ENCODE results near the gene GARNL3.
A peak's percentile ranks its signal among the peaks of the same experiment; 100 is the strongest.

The GARNL3 gene, protein sequence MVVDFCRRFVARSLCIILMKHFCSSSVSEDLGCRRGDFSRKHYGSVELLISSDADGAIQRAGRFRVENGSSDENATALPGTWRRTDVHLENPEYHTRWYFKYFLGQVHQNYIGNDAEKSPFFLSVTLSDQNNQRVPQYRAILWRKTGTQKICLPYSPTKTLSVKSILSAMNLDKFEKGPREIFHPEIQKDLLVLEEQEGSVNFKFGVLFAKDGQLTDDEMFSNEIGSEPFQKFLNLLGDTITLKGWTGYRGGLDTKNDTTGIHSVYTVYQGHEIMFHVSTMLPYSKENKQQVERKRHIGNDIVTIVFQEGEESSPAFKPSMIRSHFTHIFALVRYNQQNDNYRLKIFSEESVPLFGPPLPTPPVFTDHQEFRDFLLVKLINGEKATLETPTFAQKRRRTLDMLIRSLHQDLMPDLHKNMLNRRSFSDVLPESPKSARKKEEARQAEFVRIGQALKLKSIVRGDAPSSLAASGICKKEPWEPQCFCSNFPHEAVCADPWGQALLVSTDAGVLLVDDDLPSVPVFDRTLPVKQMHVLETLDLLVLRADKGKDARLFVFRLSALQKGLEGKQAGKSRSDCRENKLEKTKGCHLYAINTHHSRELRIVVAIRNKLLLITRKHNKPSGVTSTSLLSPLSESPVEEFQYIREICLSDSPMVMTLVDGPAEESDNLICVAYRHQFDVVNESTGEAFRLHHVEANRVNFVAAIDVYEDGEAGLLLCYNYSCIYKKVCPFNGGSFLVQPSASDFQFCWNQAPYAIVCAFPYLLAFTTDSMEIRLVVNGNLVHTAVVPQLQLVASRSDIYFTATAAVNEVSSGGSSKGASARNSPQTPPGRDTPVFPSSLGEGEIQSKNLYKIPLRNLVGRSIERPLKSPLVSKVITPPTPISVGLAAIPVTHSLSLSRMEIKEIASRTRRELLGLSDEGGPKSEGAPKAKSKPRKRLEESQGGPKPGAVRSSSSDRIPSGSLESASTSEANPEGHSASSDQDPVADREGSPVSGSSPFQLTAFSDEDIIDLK

DNA sequence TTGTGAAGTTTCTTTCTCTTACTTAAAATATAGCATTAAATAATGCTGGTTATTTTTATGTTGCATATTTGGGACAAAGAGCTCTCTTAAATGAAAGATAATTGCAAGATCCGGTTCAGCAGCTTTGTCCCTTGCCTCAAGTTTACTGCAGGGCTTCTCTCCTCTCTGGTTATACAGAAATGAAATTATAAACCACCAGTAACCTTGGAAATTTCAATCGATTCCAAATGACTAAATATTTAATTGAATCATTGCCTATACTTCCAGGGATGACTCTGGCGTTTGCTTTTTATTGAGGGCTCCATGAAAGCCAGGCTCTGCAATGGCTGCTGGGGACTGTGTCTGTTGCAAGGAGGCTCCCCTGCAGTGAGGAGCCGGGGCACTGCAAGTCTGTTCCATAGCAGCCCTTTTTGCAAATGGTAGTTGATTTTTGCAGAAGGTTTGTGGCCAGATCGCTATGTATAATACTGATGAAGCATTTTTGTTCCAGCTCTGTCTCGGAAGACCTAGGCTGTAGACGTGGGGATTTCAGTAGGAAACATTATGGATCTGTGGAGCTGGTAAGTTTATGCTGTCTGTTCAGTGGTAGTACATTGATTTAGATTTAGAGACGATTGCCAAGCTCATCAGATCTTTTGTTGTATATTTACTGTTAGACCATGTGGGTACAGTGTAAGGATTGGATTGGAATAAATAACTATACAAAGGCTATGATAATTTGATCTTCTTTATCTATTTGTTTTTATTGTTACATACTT is at the start of gene GARNL3:
Gene GARNL3 (plus strand): TSS at position 313 of the 758 bp plus-strand sequence. CDS start 104 bp downstream, at position 417.
- DNase-seq (ENCODE audit: low read depth in 2 of 2): no peak

DNA sequence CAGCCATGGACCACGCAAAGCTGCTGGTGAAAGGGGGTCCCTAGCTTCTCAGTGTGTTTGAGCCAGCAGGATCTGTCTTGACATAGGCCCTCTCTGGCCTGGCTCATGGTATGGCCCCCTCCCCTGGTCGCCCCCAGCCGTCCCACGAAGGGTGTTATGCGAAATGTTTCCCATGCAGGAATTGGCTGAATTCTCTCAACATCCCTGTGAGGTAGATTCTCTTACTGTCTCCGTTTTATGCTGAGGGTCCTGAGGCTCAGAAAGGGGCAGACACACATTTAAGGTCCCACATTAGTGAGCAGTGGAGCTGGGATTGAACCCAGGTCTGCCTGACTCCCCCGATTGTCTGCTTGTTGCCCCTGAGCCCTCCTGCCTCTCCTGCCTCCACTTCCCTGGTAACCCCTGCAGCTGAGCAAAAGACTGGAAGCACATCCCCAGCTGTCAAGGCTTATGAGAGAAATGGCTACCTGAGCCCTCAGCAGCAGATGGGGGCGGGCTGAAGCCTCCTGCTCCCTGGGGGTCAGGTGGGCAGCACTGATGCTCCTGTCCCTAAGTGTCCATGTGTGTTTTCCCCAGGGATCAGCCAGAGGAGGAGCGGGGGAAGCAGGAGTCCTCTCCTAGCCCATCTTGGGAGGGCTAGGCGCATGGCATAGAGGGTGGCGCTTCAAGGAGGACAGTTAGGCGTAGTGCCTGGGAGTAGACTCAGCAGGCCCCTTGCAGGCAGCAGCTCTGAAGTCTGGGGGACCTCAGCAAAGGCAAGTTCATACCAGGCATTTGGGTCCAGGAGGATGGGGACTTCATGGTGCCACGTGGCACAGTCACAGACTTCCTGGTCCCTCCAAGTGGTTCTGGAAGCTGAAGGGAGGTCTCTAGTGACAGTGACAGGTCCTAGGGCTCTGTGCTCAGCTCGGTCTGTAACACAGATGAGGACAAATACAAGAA is 49.0 kb upstream of the GARNL3 start:
- no peak for DNase-seq (ENCODE audit: low read depth in 2 of 2)

DNA sequence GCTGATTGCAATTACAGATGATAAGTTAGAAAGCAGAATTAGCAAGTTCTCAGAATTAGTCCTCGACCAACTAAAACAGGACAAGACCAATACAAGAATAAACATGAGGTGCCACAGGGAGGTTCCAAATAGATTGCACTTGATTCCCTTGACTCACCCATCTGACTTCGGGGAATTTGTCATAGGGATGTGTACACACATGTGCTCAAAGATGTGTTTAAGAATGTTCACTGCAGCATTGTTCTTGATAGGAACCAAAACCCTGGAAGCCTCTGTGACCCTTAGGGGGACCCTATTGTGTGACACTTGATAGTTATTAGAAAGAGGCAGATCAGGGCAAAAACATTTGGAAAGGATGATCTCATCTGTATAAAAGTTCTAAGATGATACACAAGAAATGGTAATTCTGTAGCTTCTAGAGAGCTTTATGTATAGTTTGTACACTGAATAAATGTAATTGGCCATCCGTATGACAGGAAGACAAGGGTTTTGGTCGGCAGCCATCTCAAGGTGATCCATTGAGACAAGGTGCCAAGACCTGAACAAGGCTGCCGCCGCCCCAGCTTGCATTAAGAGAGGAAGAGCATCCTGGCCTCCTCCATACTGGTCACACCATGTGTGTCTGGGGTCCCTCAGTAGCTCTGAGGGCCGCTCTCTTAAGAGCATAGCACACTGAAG is 48.2 kb upstream of the GARNL3 start:
- DNase-seq (ENCODE audit: low read depth in 2 of 2): no peak

DNA sequence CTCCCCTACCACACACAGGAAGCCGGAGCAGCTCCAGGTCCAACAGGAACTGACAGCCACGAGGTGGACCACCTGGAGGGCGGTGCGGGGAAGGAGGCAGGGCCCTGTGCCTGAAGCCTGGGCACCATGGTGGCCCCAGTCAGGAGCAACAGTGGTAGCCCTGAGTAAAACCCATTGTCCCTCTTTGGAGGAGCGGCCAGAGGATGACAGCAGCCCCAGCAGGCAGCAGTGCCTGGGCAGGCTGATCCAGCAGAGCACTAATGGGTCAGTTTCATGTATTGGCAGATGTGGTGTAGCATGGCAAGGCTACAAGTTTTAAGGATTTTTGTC is 47.7 kb upstream of the GARNL3 start:
- DNase-seq (ENCODE audit: low read depth in 2 of 2): no peak

DNA sequence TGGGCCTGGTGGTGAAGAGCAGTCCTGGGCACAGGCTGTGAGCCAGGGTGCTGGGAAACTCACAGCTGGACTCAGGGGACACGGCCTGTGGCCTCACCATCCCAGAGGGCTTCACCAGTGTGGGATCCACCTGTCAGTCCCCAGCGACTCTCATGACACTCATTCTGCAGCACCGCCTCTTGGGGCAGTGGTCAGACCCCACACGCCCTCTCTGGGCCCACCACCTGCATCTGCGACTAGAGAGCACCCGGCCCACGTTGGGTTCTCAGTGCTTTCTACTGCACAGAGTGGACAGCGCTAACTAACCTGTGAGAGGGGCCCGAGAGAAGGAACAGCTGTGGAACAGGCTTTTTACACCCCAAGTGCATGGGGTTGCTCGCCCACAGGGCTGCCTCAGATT is 45.8 kb upstream of the GARNL3 start:
- no peak for DNase-seq (ENCODE audit: low read depth in 2 of 2)

DNA sequence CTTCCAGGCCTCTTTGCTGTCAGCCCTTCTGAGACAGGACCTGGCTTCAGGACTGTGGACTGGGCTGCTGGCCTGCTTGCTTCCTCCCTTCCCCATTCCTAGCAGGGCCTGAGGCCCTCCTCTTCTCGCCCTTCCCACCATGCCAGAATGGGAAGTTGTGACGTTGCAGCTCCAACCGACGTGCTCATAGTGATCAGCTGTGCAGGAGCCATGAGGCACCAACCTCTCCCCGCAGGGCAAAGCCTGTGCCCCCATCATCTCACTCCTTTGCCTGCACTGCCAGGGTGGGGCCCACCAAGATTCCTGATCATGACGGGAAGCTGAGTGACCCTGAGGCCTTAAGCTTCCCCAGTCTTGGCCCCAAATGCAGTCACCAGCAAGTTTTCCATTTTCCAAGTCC is 45.1 kb upstream of the GARNL3 start:
- no peak for DNase-seq (ENCODE audit: low read depth in 2 of 2)

DNA sequence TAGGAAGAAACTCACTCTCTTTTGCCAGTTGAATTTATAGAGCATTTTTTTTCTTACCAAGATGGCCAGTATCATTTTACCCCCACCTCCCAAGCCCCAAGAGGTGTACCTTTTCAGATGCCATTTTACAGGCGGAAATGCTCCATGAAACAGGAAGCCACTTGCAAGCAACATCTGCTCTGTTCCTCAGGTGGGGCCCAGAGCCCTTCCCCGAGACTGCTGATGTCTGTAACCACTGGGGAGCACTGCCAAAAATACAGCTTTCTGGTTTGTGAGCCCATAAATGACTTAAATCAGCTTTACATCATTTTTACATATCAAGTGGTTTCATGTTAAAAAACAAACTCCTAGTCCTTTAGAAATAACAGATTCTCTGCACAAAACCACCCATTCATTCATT is 42.9 kb upstream of the GARNL3 start:
- DNase-seq (ENCODE audit: low read depth in 2 of 2): no peak

DNA sequence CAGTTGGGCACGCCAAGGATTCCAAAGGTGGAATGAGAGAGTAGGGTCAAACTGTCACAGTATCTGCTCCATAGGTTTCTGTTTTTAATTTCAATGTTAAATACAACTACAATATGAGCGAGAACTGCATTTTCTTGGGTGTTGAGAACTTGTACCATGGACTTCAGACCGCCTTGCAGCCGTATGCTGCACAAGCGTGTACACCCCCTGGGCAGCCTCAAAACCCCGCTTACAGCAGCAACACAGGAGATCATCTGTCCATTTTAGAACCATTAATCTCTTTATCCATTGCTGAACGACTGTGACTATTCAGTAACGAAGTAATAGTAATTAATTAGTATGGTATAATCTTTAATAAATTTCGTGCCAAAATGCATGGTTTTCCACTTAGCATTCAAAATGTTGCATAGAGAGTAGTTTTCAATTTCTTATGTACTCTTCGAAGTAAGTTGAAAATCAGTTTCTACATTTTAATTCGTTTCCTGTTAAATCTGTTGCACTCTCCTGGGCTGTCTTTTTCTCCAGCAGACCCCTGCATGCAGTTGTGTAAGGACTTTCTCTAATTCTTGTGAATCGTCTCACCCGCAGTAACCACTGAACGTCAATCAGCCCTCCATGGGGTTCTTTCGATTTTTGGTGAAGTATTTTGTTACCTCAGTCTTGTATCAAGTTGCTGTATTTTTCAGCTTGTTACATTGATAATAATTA is 42.0 kb upstream of the GARNL3 start:
- no peak for DNase-seq (ENCODE audit: low read depth in 2 of 2)

DNA sequence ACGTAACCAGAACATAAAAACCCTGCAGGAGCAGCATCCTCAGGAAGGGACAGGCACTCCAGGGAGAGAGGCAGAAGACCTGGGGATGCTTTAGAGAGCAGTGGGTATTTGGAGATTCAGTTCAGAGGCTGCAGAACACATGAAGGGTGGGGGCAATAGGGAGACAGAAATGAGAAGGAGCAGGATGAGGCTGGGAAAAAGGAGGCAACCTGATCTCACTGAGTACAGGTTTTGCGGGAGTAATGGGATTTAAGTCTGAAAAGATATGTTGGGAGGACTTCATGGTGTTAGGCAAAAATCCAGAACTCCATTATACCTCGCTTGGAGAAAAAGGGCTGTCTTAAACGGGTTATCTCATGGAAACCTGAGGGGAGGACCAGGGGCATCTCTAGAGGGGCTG is 41.3 kb upstream of the GARNL3 start:
- DNase-seq (ENCODE audit: low read depth in 2 of 2): no peak

DNA sequence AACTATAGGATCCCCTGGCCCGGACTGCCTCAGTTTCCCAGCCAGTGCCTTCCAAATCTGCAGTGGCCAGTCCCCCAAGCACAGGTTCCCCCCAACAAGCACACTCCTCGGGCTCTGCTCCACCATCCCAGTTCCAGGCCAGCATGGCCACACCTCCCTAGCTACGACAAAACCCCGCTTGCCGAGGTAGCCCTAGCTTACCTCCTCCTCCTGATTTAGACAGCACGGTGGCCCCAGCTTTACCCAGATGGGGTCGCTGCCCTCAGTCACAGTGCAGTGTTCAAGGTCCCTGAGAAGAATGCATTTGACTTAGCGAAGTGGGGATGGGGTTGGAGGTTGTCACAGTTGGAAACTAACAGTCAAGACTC is 40.8 kb upstream of the GARNL3 start:
- DNase-seq (ENCODE audit: low read depth in 2 of 2): no peak

DNA sequence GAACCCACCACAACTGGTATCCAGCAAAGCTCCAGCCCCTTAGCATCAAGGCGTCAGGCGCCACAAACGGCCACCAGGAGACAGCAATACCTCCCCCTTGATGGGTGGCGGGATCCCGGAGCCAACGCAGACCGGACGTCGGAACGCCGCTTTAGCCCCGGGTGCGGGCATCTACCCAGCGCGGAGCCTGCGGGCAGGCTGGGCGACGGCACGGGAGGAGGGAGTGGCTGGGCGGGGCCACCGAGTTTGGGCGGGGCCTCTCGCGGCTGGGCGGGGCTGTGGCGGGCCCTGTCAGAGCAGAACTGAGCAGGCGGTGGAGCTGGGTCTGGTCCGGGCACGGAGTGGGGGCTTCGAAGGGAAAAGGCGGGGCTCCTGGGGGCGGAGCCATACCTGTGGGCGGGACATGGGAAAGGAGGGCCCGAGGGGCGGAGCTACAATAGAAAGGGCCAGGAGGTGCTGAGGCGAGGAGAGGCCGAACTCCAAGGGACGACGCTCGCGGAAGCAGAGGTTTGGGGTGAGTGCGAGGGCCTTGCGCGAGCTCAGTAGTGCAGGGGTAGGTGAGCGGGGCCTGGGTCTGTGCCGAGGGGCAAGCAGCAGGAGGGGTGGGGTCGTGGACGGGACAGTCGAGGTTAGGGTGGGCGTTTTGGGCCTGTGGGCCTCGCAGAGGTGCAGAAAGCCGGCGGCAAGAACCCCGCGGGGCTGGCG is 40.2 kb upstream of the GARNL3 start:
- peak; percentile 74 to 77 for DNase-seq (ENCODE audit: low read depth in 2 of 2)

DNA sequence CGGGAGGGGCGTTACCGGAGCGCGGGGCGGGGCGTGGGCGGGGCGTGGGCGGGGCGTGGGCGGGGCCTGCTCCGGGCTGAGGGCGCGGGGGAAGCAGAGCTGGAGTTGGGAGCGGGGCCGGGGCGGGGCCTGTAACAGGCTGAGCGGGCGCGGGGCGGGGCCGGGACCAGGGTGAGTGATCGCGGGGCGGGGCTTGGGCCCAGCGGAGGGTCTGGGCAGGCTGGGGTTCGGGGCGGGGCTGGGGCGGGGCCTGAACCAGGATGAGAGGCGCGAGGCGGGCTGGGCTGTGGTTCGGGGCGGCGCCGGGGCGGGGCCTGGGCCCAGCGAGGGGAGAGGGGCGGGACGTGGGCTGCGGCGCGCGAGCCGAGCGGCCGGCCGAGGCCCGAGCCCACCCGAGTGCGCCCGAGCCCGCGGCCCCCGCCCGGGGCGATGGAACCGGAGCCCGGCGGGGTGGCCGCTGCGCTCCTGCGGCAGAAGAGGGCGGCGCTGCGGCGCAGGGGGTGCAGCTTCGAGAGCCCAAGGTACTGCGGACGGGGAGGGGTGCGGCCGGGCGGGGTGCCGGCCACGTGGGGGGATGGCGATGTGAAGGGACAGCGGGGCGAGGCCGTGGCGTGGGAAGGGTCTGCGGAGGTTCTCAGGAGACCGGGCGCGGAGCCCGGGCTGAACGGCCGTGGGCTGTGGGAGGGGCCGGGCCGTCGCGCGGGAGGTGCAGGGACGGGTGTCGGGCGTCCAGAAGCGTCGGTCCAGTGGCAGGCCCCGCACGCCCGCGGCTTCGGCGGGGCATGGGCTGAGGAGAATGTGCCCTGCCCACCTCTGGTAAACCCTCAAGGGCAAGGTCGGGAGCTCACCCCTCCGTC is 39.5 kb upstream of the GARNL3 start:
- DNase-seq (ENCODE audit: low read depth in 2 of 2): peak; percentile 84 to 93

DNA sequence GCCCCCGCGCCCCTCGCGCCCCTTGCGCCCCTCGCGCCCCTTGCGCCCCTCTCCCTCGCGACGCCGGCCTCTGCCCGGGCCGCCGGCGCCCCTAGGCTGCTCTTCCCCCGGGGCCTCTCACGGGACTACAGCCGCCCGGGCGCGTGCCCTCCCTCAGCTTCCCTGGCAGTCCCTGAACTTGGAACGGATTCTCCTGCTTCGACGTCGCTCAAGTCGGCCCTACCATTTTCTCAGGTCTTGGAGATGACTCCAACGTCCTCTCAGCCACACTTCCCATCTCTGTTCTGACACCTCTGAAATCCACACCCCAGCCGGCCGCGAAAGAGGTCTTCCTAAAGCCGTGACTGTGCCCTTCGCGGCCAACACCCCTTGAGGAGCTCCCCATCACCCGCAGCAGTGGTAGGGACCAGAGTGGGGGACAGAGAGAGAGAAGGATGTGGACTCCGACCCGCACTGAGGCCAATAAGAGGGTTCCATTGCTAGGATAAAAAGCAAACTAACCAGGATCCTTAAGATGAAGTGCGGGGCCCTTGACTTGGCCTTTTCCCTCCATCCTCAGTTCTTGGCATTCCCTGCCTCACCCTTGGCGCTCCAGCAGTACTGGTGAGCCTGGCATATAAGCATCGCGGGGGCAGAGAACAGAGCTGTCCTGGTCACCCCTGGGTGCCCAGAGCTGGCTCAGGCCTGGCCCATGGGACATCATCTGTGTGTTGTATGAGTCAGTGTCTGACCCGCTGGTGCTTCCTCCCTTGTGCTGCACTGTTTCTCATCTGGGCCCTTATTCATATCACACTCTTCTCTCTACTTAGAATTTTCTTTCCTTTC is 38.6 kb upstream of the GARNL3 start:
- no peak for DNase-seq (ENCODE audit: low read depth in 2 of 2)

DNA sequence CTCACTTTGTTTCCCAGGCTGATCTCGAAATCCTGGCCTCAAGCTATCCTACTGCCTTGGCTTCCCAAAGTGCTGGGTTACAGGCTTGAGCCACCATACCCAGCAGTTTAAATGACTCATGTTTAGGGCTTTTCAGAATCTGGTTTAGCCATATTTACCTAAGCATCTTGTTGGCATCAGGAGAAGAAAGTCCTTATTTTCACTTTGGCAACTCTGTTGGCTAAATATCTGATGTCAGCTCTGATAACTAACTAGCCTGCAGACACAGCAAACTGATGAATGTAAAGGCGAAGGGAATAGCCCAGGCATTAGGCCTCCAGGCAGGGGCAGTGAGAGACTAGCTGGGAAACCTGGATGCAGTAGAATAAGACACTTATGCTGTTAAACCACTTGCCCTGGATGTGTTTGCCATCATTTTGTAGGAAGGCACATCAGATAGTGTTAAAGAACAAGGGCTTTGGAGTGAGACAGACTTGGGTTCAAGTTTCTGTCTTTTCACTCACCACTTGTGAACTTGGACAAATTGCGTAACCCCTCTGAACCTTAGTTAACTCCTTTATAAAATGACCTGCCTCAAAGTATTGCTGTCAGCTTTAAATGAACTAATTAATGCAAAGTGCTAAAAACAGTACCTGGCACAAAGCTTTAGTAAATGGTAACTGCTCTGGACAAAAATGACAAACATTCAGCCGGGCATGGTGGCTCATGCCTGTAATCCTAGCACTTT is 34.7 kb upstream of the GARNL3 start:
- no peak for DNase-seq (ENCODE audit: low read depth in 2 of 2)

DNA sequence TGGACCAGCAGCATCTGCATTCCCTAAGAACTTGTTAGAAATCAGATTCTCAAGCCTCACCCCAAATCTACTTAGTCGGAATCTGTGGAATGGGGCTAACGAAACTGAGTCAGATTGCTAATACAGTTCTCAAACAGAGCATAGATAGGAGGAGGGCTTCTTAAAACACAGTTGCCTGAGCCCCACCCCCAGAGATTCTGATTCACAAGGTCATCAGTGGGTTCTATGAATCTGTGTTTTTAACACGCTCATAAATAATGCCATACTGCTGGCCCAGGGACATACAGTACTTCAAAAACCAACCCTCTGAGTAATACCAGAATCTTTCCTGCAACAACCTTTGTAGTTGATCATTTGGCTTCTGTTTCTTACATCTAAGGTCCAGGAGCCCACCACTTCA is 32.9 kb upstream of the GARNL3 start:
- no peak for DNase-seq (ENCODE audit: low read depth in 2 of 2)

DNA sequence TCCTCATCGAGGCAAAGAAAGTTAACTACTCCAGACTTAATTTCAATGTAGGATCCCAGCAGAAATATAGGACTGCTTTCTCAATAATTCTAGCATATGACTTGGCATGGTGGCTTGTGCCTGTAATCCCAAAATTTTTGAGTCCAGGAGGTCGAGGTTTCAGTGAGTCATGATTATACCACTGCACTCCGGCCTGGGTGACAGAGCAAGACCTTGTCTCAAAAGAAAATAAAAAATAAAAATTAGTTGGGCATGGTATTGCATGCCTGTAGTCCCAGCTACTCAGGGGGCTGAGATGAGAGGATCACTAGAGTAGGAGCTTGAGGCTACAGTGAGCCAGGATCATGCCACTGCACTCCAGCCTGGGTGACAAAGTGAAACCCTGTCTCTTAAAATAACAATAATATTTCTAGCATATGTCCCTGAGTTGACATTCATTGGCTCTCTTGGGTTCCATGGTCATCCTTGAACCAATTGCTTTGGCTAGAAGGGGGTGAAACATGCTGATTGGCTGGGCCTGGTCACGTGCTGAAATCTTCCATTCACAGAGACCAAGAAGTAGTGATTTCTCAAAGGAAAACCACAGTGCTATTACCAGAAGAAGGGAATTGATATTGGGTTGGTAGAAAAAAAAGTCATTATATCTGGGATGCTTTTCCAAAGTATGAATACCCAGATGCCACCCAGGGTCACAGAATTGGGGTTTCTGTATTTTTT is 31.6 kb upstream of the GARNL3 start:
- no peak for DNase-seq (ENCODE audit: low read depth in 2 of 2)

All from stimulated activated CD4-positive, alpha-beta T cell treated with anti-CD3 and anti-CD28 coated beads, Interleukin-12 subunit alpha, Interleukin-12 subunit beta, amount 100 ng/mL, for 24 hours (primary cell).